NCI-H1092 treated with DMSO at 0.1 percent for 48 hours (cell line): ENCODE results near the gene MAST2.

Experiments used
- DNase-seq: peaks from one replicate; lab custom pipeline; 2025; lab: John Stamatoyannopoulos, UW

The MAST2 gene

DNA sequence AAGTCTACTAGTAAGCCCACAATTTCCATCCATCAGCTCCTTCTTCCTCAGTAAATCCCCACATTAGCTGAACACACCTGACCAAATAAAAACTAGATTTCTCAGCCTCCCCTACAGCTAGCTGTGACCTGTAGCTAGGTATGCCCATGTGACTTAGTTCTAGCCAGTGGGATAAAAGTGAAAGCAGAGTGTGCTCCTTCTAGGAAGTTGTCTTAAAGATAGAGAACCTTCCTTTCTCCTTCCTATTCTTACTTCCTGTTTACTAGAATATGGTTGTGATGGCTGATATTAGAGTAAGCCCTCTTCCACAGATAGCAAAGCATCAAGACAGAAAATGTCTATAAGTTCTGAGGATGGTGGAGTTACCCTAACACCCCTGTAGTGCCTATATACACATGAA lies 262.0 kb downstream of the MAST2 start:
- no peak for DNase-seq

DNA sequence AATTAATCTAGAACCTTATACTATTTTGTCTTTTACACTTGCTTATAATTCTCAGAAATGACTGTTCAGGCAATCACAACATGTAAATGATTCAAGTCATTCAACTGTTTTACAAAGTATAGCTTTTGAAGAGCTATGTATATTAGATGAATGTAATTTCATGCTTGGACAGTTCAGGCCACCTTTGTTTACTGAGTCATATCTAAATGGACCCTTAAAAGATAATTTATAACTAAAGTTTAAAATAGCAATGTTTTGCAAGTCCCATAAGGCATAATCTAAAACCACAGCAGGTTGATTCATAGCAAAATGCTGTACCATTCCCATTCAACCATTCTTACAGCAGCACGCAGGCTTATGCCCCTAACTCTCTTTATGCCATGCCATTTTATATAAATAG lies 264.2 kb downstream of the MAST2 start:
- DNase-seq = no peak

DNA sequence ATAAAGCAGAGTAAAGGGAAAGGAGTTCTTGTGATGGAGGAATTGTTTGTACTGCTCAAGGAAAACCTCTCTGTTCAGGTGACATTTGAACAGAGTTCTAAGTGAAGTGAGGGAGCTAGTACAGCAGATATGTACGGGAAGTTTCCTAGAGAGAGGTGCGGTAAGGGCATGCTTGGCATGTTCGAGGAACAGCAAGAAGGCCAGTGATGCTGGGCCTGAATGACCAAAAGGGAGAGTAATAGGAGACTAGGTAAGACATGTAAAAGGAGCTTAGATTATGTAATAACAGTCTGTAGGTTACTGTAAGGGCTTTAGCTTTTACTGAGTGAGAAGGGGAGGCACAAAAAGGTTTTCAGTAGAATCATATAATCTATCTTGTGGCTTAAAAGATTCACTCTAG lies 265.1 kb downstream of the MAST2 start:
- no peak for DNase-seq

DNA sequence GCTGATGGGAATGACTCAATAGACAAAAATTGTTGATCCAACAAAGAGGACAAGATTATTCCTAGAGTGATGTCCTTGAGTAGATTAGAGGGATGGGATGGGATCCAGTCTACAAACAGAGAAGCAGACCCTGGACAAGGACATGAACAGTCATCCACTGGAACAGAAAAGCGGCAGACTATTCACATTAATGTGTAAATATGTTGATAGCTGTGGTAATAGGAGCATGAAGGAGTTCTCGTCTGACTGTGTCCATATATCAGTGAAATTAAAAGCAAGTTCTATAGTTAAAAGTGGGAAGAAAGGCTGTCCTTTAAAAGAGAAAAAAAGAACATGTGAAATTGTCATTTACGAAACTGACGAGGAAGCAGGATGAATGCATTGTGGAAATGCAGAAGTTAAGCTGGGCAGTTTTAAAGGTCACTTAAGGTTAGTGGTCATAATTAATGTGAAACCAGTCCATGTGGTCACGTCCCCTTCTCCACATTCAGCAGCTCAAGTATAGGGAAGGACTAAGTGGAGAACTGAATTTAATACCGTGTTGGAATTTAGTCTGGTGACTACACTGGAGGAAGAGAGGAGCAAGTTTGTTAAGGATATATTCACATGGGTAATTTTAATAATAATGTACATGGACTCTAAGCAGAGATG lies 266.9 kb downstream of the MAST2 start:
- DNase-seq = no peak

DNA sequence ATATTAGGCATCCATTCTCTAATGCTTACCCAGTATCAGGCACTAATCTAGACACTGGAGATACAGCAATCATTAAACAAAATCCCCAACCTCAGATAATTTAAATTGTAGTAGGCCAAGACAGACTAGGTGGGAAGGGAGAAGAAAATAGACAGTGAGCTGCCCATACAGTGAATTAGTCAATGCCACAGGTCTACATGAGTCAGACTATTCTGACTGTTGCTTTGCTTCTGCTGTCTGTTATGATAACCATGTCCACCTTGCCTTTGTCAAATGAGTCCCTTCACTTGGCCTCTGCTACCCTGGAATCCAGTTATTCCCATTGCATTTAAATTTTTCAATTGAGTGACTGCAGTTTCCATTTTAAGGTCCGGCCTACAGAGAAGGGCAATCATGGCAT lies 269.6 kb downstream of the MAST2 start:
- DNase-seq = no peak

DNA sequence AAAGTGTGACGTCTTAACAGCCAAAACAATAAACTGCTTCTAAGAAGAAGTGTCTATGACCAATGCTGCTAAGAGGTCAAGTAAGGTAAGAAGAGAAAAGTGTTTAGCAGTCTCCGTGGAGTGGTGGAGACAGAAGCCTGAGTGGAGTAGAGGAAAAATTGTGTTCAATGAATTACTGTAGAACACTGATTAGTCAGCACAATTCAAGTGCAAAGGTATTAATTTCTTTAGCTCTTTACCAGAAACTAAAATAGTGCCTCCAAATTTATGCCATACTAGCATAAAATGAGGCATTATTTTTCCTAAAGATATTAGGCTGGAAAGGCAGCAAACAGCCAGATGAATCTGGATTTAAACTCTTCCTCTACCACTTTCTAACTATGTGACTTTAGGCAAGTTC lies 272.9 kb downstream of the MAST2 start:
- DNase-seq = no peak

DNA sequence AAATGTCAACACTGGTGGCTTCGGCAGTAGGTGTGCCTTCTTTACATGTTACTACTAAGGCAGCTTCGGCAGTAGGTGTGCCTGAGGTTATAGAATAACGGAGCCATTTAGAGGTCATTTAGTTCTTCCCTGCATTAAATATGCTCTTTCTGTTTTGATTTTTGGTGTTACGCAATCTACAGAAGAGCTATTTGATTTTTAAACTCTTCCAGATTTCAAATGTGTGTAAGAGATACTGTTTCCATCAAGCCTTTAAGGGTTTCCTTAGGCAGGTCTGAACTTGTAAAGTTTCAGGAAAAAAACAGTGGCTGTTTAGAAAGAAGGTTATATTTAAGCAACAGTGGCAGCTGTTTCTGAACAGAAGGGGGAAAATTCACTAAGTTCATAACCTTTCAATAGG lies 274.2 kb downstream of the MAST2 start:
- no peak for DNase-seq

DNA sequence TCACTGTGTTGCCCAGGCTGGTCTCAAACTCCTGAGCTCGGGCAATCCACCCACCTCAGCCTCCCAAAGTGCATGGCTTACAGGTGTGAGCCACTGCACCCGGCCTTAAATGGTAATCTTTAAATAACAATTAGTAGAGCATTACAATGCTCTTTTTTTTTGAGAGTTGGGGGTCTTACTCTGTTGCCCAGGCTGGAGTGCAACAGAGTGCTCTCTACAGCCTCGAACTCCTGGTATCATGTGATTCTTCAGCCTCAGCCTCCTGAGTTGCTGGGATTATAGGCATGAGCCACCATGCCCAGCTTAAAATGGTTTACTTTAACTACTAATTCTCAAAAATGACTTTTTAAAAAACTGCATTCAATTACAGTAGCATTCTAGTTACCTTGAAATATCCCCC lies 276.8 kb downstream of the MAST2 start:
- DNase-seq = no peak

DNA sequence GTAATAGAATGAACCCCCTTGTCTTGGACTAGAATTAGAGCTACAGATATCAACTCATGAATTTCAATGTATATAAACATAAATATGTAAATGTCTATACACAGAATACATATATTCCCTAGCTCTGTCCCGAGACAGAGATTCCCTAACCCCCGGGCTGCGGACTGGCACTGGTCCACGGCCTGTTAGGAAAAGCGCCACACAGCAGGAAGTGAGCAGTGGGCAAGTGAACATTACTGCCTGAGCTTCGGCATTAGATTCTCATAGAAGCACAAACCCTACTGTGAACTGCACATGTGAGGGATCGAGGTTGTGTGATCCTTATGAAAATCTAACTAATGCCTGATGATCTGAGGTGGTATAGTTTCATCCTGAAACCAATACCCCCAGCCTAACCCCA lies 277.8 kb downstream of the MAST2 start:
- DNase-seq = no peak

DNA sequence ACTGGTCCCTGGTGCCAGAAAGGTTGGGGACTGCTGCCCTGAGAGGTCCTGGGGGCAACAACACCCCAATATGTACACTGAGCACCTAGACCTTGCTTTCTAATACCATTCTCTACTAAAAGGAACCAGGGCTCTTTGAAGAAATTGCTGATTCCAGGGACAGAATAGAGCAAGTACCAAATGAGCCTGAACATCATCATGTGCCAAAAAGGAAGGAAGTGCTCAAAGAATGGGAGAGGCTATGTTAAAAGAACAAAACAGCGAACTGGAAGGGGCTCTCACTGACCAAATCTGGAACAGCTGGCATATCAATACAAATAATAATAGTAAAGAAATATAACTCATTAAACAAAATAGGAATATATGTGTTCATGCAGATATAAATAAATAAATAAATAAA lies 278.2 kb downstream of the MAST2 start:
- DNase-seq = no peak

DNA sequence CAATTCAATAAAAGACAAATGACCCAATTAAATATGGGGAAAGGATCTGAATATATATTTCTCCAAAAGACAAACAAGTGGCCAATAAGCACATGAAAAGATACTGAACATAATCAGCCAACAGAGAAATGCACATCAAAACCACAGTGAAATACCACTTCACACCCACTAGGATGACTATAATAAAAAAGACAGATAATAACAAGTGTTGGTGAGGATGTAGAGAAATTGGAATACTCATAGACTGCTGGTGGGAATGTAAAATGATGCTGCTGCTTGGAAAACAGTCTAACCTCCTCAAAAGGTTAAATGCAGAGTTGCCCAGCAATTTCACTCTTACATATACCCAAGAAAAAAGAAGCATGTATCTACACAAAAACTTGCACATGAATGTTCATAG lies 280.2 kb downstream of the MAST2 start:
- no peak for DNase-seq

DNA sequence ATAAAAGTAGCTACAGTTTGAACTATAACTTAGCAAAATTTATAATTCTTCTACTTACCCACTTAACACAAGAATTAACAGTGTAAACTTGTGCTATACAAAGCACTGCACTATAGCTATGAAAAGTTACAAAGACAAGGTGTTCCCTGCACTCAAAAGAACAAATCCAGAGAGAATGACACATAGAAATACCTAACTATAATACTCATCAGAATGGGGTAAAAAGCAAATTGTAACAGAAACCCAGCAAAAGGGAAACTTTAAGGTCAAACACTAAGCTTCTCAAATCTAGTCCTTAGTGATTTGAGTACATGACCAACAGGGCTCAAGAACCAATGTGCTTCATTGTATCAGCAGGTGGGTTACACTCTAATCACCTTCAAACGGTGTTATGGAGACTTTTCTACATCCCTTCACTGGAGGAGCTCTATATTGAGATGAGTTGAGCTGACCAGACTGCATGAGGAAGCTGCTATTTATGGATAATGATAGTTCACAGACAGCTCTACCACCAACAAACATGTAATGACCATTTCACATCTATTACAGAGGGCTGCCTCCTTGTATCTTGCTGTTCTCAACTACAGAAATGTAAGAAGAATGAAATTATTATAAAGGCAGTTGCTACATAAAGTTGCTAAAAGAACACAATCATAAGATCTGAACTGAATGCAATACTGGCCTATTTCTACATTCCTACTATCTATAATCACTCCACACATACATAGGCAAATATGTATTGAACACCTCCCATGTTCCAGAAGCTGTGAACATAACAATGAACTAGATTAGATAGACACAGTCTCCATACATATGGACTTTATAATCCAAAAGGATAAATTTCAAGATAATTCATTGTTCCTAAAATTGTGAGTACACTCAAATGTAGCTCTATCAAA lies 281.4 kb downstream of the MAST2 start:
- no peak for DNase-seq
